HG03196 (cell line): ENCODE measurements around the gene SKA1.
"Not testable (repeated sequence)": the region's sequence is repeated elsewhere in the genome, so short reads cannot be mapped to it uniquely, and the experiment has no call there.

Source experiments
- ATAC-seq: cut with Tn5 transposase; IDR thresholded peaks from one replicate; pipeline ENCODE4 v1.9.1; 2021; ENCODE audit not compliant: unreplicated experiment

Gene SKA1

GRCh38 chr18:50428531-50429206 is 53.8 kb downstream of the SKA1 start:
- no peak for ATAC-seq

GRCh38 chr18:50429207-50429948 is 54.5 kb downstream of the SKA1 start:
- no peak for ATAC-seq

GRCh38 chr18:50432915-50433314 is 58.1 kb downstream of the SKA1 start:
- no peak for ATAC-seq

- not testable (repeated sequence) for ATAC-seq
These were observed 61.9 kb downstream of the SKA1 start for GRCh38 chr18:50436742-50437141.

- no peak for ATAC-seq
These were observed 64.7 kb downstream of the SKA1 start for GRCh38 chr18:50439460-50440015.

- no peak for ATAC-seq
These were observed 66.2 kb downstream of the SKA1 start for GRCh38 chr18:50441016-50441415.

GRCh38 chr18:50441501-50441900 is 66.7 kb downstream of the SKA1 start:
- ATAC-seq, result no peak
